HUES48 (cell line): ENCODE measurements around the gene PEAK1.

Source experiments
- H3K27ac ChIP-seq: one replicate; pipeline ENCODE4 v1.7.0; 2013; ENCODE audit warnings: low read depth, low read length, inconsistent platforms
- H3K27me3 ChIP-seq: 2 replicates; pipeline ENCODE4 v1.6.1; 2013; ENCODE audit warnings: mild to moderate bottlenecking, low read length; ENCODE audit not compliant: control insufficient read depth, insufficient read depth
- H3K36me3 ChIP-seq: 2 replicates; pipeline ENCODE4 v1.6.1; 2013; ENCODE audit warnings: low read length; ENCODE audit not compliant: control insufficient read depth, insufficient read depth
- H3K4me1 ChIP-seq: 2 replicates; pipeline ENCODE4 v1.6.1; 2013; ENCODE audit warnings: mild to moderate bottlenecking, low read length; ENCODE audit not compliant: control insufficient read depth, insufficient read depth
- H3K4me3 ChIP-seq: 2 replicates; pipeline ENCODE4 v1.5.1; 2013; ENCODE audit warnings: mild to moderate bottlenecking, low read depth, low read length
- H3K9ac ChIP-seq: 2 replicates; pipeline ENCODE4 v1.6.1; 2013; ENCODE audit warnings: mild to moderate bottlenecking, low read depth, low read length, moderate library complexity
- H3K9me3 ChIP-seq: 2 replicates; pipeline ENCODE4 v1.6.1; 2013; ENCODE audit warnings: low read length; ENCODE audit not compliant: control insufficient read depth, insufficient read depth

PEAK1 gene

GRCh38 chr15:77335298-77335697 lies 84.6 kb downstream of the PEAK1 start:
- Histone ChIP-seq H3K36me3 (no peaks in the 10 kb centered on the region), H3K27me3 (no peaks in the 10 kb centered on the region), H3K4me1 (0 out of 2 replicates have a peak, but pooled peaks cover under 1% of the 10 kb centered on the region), H3K27ac (no peak overlapping the region), H3K9ac (no peak overlapping the region), H3K4me3 (no peak overlapping the region), H3K9me3 (no peaks in the 10 kb centered on the region)

DNA sequence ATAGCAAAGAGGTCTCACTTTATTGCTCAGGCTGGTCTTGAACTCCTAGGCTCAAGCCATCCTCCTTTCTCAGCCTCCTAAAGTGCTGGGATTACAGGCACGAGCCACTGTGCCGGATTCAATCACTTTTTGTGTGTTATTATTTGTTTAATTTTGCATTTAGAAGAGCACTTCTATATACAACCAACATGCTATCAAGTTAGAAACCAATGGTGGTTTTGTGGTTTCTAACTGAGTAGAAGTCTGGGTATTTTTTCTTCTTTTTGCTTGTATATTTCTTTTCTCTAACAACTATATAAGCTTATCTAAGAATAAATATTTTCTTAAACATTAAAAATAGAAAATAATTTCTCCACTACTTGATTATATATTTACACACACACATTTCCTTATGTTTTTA lies 86.7 kb downstream of the PEAK1 start:
- H3K36me3 ChIP-seq = no peaks in the 10 kb centered on the region
- no peaks in the 10 kb centered on the region for H3K9me3 ChIP-seq
- no peak overlapping the region for H3K27ac ChIP-seq

GRCh38 chr15:77329202-77329601 lies 90.7 kb downstream of the PEAK1 start:
- no peaks in the 10 kb centered on the region for H3K36me3 ChIP-seq
- H3K9me3 ChIP-seq = no peaks in the 10 kb centered on the region
- no peak overlapping the region for H3K27ac ChIP-seq
- no peak overlapping the region for H3K9ac ChIP-seq
- no peak overlapping the region for H3K4me3 ChIP-seq
- H3K4me1 ChIP-seq = peaks cover 18% of the 10 kb centered on the region
- H3K27me3 ChIP-seq = no peaks in the 10 kb centered on the region

More for the DNA sequence above, 86.7 kb downstream of the PEAK1 start:
- Histone ChIP-seq H3K27me3 (no peaks in the 10 kb centered on the region), H3K9ac (no peak overlapping the region), H3K4me1 (peaks cover 18% of the 10 kb centered on the region), H3K4me3 (no peak overlapping the region)

DNA sequence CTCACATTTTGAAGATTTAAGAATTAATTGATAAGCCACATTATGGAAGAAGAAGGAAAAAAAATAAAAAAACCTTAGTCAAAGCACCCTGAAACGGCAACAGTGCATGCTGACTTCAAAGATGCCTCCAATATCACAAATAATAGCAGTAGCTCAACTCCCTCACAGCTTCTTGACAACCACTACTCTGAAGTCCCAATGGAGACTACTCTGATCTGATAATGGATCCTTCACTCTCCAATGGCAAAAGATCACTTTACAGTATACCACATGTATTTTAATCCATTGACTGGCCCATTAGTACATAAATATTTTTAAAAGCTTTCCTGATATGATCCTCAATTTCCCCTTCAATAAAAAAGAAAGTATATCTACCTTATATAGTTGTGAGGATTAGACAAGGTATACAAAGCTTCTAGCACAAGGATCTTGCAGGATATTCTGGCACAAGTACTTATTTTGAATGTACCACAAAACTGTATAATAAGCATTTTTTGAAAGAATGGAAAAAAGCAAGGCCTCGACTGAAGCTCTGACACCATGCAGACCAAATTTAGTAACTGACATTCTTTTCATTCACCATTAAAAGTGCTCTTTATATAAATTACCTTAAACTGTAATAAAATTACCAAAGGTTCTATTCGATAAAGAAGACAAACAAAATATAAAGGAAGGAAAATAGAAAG lies 91.9 kb downstream of the PEAK1 start:
- Histone ChIP-seq H3K27ac (no peak overlapping the region), H3K4me3 (no peak overlapping the region), H3K4me1 (peaks cover 18% of the 10 kb centered on the region), H3K27me3 (no peaks in the 10 kb centered on the region), H3K9me3 (no peaks in the 10 kb centered on the region), H3K36me3 (no peaks in the 10 kb centered on the region), H3K9ac (no peak overlapping the region)

DNA sequence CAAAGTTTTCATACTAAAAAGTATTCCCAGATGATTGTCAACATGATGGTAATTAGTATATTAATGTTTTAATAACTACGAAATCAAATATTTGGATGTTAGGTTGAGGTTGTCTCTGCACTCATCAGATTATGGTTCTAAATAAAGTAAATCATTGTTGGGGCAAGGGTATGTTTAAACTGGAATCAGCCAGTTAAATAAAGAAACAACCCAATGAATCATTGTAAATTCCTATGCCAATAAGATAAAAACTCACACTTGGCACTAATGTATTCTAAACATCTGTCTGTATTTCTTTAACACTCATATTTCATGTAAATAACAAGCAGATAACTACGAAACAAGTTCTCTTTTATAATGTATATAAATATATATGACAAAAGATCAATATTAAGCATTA lies 92.7 kb downstream of the PEAK1 start:
- H3K36me3 ChIP-seq = no peaks in the 10 kb centered on the region
- H3K9me3 ChIP-seq = no peaks in the 10 kb centered on the region
- no peak overlapping the region for H3K4me3 ChIP-seq
- no peak overlapping the region for H3K27ac ChIP-seq
- H3K9ac ChIP-seq = no peak overlapping the region
- H3K4me1 ChIP-seq = peaks cover 18% of the 10 kb centered on the region
- H3K27me3 ChIP-seq = no peaks in the 10 kb centered on the region

DNA sequence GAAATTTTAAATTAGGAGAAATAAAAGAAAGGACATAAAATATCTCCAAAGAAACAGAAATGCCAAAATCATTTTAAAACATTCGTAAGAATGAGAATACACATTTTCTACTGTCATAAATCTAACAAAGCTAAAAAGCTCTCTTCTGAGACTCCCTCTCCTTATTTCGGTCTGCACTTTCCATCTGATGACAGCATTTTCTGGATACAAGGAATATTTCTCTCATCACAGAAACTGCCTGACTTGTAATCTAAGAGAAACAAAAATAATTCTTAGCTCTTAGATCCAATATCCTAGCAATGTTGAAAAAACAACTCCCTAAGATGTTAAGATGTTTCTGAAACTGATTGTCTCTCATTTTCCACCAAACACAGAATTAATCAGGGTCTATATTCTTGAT lies 93.5 kb downstream of the PEAK1 start:
- no peak overlapping the region for H3K27ac ChIP-seq
- H3K4me3 ChIP-seq = no peak overlapping the region
- H3K36me3 ChIP-seq = no peaks in the 10 kb centered on the region
- H3K9ac ChIP-seq = no peak overlapping the region
- H3K4me1 ChIP-seq = peaks cover 18% of the 10 kb centered on the region
- no peaks in the 10 kb centered on the region for H3K9me3 ChIP-seq
- no peaks in the 10 kb centered on the region for H3K27me3 ChIP-seq

DNA sequence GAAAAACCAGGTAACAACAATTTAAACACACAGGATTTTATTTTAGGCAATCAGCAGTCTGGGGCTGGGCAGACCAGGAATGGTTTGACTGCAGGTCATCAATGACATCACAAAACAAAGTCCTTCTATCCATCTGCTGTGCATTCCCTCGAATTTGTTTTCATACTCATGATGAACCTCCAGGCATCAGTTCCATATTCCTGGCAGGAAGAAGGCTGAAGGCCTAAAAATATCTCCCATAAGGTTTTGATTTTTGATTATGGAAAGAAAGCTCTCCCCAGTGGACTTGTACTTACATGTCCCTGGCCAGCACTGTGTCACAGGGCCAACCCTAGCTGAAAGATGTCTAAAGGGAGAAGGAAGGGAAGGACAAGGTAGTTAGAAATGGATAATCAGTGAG lies 107.4 kb downstream of the PEAK1 start:
- Histone ChIP-seq H3K27ac (no peak overlapping the region), H3K9ac (no peak overlapping the region), H3K36me3 (no peaks in the 10 kb centered on the region), H3K4me1 (peaks cover 8% of the 10 kb centered on the region; the same call in 1 of the 2 replicates), H3K9me3 (no peaks in the 10 kb centered on the region), H3K4me3 (no peak overlapping the region), H3K27me3 (no peaks in the 10 kb centered on the region)

DNA sequence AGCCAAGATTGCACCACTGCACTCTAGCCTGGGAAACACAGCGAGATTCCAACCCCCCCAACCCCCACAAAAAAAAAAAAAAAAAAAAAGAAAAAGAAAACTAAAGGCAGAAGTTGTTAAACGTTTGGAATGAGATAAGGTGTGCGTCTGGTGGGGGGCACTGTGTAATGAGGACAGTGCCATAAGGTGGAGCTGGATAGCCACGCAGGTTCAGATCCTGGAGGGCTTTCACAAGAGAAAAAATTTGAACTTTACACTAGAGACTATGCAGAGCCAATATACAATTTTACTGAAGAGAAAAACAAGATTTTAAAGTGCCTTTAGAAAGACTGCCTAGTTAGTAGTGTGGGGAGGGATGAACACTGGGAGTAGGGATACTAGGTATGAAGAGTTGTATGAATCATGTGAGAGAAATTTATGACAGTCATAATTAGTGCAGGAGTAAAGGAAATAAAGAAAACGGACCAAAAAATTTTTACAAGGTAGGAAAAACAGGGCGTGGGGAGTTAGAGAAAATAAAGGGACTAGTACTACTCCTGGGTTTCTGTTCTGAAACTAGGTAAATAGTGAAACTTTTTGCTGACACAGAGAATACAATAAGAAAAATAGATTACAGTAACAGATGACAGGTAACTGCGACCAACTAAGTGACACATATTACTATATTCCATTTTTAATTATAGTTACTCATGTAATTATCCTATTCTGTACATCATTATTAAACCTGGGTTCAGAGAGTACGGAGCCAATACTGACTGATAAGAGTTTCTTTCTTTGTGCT lies 108.1 kb downstream of the PEAK1 start:
- Histone ChIP-seq H3K27me3 (no peaks in the 10 kb centered on the region), H3K4me1 (peaks cover 15% of the 10 kb centered on the region), H3K36me3 (no peaks in the 10 kb centered on the region), H3K27ac (no peak overlapping the region), H3K4me3 (no peak overlapping the region), H3K9ac (no peak overlapping the region), H3K9me3 (no peaks in the 10 kb centered on the region)

DNA sequence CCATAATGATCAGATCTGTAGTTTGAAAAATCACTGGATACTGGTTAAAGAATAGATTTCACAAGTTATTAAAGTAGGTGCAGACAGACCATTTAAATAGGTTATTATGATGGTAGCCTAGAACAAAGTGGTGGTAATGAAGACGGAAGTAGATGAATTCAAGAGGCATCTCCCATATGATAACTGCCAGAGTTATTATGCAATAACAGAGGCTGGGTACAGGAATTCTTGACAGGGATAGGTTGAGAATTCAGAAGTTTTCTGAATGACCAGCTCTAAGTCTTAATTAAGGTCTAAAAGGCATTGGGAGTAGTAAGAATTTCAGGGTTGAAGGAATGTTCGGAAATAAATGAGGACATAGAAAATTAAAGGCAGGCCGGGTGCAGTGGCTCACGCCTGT lies 108.9 kb downstream of the PEAK1 start:
- H3K9me3 ChIP-seq = no peaks in the 10 kb centered on the region
- no peak overlapping the region for H3K9ac ChIP-seq
- peaks cover 23% of the 10 kb centered on the region for H3K4me1 ChIP-seq
- no peaks in the 10 kb centered on the region for H3K27me3 ChIP-seq
- H3K27ac ChIP-seq = no peak overlapping the region
- no peak overlapping the region for H3K4me3 ChIP-seq
- H3K36me3 ChIP-seq = no peaks in the 10 kb centered on the region

DNA sequence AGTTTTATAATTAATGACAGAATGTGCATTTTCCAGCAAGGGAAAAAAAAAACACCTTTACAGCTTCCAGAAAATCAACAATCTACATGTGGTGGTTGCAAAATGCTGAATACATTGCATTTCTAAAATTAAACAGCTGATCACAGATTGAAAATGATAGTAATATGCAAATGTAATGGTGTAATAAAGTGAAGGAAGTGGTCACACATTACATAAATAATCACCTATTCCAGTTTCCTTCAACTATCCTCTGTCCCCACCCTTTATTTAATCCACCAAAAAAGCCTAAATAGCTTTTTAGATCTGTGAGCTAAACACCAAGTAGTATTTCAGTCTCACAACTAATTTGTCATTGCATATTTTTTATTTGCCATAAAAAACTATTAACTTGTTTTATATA lies 110.5 kb downstream of the PEAK1 start:
- Histone ChIP-seq H3K9me3 (no peaks in the 10 kb centered on the region), H3K27me3 (no peaks in the 10 kb centered on the region), H3K36me3 (no peaks in the 10 kb centered on the region), H3K4me3 (no peak overlapping the region), H3K4me1 (peaks cover 25% of the 10 kb centered on the region), H3K9ac (no peak overlapping the region), H3K27ac (no peak overlapping the region)

GRCh38 chr15:77305953-77306352 lies 114.0 kb downstream of the PEAK1 start:
- no peak overlapping the region for H3K9ac ChIP-seq

More at GRCh38 chr15:77305953-77306352, 114.0 kb downstream of the PEAK1 start:
- Histone ChIP-seq H3K27ac (no peak overlapping the region), H3K36me3 (no peaks in the 10 kb centered on the region), H3K9me3 (no peaks in the 10 kb centered on the region), H3K4me3 (no peak overlapping the region), H3K27me3 (no peaks in the 10 kb centered on the region), H3K4me1 (peaks cover 31% of the 10 kb centered on the region)
